ENCODE data around the gene PDE1A.

DNA sequence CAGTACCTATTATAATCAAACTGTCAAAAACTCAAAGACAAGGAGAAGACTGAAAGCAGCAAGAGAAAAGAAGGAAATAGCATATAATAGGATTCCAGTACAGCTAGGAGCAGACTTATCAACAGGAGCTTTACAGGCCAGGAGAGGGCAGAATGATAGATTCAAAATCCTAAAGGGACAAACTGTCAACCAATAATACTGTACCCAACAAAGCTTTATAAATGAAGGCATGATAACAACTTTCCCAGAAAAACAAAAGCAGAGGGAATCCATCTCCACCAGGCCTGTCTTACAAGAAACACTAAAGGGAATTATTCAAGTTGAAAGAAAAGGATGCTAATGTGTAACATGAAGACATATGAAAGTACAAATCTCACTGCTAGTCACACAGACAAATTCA lies 42.0 kb downstream of the PDE1A start:
- TF ChIP-seq, protein P1, sequence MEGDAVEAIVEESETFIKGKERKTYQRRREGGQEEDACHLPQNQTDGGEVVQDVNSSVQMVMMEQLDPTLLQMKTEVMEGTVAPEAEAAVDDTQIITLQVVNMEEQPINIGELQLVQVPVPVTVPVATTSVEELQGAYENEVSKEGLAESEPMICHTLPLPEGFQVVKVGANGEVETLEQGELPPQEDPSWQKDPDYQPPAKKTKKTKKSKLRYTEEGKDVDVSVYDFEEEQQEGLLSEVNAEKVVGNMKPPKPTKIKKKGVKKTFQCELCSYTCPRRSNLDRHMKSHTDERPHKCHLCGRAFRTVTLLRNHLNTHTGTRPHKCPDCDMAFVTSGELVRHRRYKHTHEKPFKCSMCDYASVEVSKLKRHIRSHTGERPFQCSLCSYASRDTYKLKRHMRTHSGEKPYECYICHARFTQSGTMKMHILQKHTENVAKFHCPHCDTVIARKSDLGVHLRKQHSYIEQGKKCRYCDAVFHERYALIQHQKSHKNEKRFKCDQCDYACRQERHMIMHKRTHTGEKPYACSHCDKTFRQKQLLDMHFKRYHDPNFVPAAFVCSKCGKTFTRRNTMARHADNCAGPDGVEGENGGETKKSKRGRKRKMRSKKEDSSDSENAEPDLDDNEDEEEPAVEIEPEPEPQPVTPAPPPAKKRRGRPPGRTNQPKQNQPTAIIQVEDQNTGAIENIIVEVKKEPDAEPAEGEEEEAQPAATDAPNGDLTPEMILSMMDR (IDR thresholded peaks at IDR 0.05) = no peak
- TF ChIP-seq RCOR1 (IDR thresholded peaks at IDR 0.05; ENCODE audit: low read length) (no peak), POLR2AphosphoS5 (IDR thresholded peaks at IDR 0.05; ENCODE audit: low read depth, low read length) (no peak), SMC3 (IDR thresholded peaks at IDR 0.05; ENCODE audit: low read depth, low read length) (no peak), CHD2 (IDR thresholded peaks at IDR 0.05; ENCODE audit: low read length, partially characterized antibody) (no peak), MEF2A (IDR thresholded peaks at IDR 0.05; ENCODE audit: borderline replicate concordance, low read depth) (no peak), YY1 (IDR thresholded peaks at IDR 0.05; ENCODE audit: low read depth) (no peak), EP300 (IDR thresholded peaks at IDR 0.05; ENCODE audit: borderline replicate concordance in 1 of 2, low read depth in 1 of 2, low read length in 1 of 2) (no peak), NRF1 (IDR thresholded peaks at IDR 0.05; ENCODE audit: low read depth, low read length) (no peak)
- TF ChIP-seq, protein P2, sequence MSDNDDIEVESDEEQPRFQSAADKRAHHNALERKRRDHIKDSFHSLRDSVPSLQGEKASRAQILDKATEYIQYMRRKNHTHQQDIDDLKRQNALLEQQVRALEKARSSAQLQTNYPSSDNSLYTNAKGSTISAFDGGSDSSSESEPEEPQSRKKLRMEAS (IDR thresholded peaks at IDR 0.05; ENCODE audit: low read depth) = no peak
- TF ChIP-seq, protein P3, sequence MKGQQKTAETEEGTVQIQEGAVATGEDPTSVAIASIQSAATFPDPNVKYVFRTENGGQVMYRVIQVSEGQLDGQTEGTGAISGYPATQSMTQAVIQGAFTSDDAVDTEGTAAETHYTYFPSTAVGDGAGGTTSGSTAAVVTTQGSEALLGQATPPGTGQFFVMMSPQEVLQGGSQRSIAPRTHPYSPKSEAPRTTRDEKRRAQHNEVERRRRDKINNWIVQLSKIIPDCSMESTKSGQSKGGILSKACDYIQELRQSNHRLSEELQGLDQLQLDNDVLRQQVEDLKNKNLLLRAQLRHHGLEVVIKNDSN (IDR thresholded peaks at IDR 0.05; ENCODE audit: borderline replicate concordance, low read depth) = no peak

Data from SK-N-SH (cell line).